Activated T-helper 1 cell treated with anti-CD3 and anti-CD28 coated beads, Interleukin-12 subunit alpha, Interleukin-12 subunit beta, Interleukin-2, Interleukin-4 antibody, amounts not matched to agents 30 ng/mL and 10 ng/mL and 1 ng/mL, durations not matched to agents 14 hours and 24 hours and 36 hours (primary cell): ENCODE measurements around the gene DOK7. TPM values are rescaled to one million over a fixed set of nuclear protein-coding genes. Genes with fewer than 3 reads are reported as not detected.

Source experiments
- DNase-seq: peaks from one replicate; pipeline ENCODE4 v3.0.0; 2021; ENCODE audit warnings: low spot score
- H3K27ac Mint-ChIP-seq: one replicate; pipeline ENCODE4 v1.8.0; 2021; ENCODE audit warnings: mild to moderate bottlenecking, mixed read lengths
- H3K27me3 Mint-ChIP-seq: one replicate; pipeline ENCODE4 v1.8.0; 2022; ENCODE audit warnings: mild to moderate bottlenecking, moderate library complexity, mixed read lengths; ENCODE audit not compliant: insufficient read depth
- H3K36me3 Mint-ChIP-seq: one replicate; pipeline ENCODE4 v1.8.0; 2021; ENCODE audit warnings: low read depth, mixed read lengths
- H3K4me1 Mint-ChIP-seq: one replicate; pipeline ENCODE4 v1.8.0; 2021; ENCODE audit warnings: low read depth, mixed read lengths
- H3K4me3 Mint-ChIP-seq: one replicate; pipeline ENCODE4 v1.8.0; 2021; ENCODE audit warnings: mild to moderate bottlenecking, moderate library complexity, mixed read lengths
- H3K9me3 Mint-ChIP-seq: one replicate; pipeline ENCODE4 v1.8.0; 2021; ENCODE audit warnings: mixed read lengths
- intact Hi-C: fragments of 100-400 bp; cut with micrococcal nuclease; formaldehyde crosslinking; loops from one replicate; pipeline ENCODE4 v1.15.1; 2024
- total RNA-seq: library from RNA; stranded (reverse); gene quantifications from 2 replicates; pipeline ENCODE4 v1.2.3, GENCODE V29; 2022

DOK7 gene
- total RNA-seq, 1 donor from 2014 or later: not detected

DNA sequence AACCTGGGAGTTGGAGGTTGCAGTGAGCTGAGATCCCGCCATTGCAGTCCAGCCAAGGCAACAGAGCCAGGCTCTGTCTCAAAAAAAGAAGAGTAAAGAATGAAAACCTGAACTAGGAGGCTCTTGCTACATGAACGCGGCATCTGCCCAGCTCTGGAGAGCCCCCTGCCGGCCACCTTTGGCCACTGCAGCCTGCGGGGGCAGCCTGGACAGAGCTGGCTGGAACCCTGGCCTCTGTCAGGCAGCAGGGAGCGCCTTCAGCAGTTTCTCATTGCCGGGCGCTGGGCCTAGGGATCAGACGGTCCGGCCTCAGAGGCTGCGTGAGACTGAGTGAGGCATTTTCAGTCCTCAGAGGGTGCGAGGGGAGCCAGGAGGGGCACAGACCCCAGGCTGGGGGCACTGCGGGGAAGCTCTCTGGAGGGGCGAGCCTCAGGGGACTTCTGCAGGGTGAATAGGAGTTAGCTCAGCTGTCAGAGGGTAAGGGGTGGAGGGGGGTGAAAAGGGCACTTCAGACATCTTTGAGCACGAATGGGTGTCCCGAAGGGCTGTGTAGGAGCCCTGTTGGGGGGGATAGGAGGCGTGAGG is 17.5 kb downstream of the DOK7 start:
- Mint-ChIP-seq H3K9me3 (no peaks in the 10 kb centered on the region), H3K27me3 (peaks cover 8% of the 10 kb centered on the region), H3K4me3 (no peak overlapping the region), H3K4me1 (no peaks in the 10 kb centered on the region), H3K36me3 (no peaks in the 10 kb centered on the region), H3K27ac (no peak overlapping the region)
- intact Hi-C loops: loop anchor here (1.0 kb wide), 2 partner anchors 134 to 374 kb away; no protein-coding TSS in a partner anchor
- peak; percentile 61 for DNase-seq

DNA sequence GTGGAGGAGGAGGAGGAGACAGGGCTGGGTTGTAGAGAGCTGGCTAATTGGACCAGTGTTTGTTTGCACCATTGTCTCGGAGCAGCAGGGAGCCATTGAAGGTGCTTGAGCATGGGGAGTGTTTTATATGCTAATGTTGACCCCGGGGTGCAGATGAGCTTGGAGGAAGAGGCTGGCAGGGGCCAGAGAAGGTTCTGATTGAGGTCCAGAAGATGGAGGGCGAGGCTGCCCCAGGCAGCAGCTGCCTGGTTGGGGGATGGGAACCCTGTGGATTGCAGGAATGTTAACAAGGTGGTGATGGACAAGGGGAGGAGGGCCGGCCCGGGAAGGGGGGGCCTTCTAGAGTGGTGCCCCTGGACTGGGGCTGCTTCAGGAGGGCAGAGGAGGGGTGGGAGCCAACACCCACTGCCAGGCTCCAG is 18.0 kb downstream of the DOK7 start:
- H3K4me3 Mint-ChIP-seq: no peak overlapping the region
- no peaks in the 10 kb centered on the region for H3K36me3 Mint-ChIP-seq
- intact Hi-C loops: no loop called here
- H3K9me3 Mint-ChIP-seq: no peaks in the 10 kb centered on the region
- peaks cover 8% of the 10 kb centered on the region for H3K27me3 Mint-ChIP-seq
- H3K4me1 Mint-ChIP-seq: no peaks in the 10 kb centered on the region
- no peak for DNase-seq
- no peak overlapping the region for H3K27ac Mint-ChIP-seq

DNA sequence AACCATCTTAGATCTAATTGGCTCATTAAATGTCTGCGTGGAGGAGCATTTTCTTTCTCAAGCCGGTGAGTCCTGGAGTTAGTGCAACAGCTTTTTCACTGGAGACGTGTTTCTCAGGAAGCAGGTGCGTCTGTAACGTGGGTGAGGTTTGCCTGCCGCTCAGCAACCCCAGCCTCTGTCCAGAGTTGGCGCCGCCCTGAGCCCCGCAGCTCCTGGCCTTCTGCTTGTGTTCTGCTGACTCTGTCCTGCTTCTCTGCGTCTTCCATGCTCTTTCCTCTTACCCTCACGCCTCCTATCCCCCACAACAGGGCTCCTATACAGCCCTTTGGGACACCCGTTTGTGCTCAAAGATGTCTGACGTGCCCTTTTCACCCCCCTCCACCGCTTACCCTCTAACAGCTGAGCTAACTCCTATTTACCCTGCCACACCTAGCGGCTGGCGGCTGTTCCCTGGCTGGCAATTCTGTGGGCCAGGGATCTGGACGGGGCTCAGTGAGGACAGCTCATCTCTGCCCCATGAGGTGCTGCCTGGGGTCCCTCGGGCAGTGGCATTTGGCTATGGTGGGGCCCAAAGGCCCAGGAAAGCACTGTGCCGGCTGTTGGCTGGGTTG is 18.8 kb downstream of the DOK7 start:
- no peak overlapping the region for H3K27ac Mint-ChIP-seq
- peaks cover 8% of the 10 kb centered on the region for H3K27me3 Mint-ChIP-seq
- H3K4me3 Mint-ChIP-seq: no peak overlapping the region
- no peak for DNase-seq
- intact Hi-C loops: no loop called here
- H3K4me1 Mint-ChIP-seq: no peaks in the 10 kb centered on the region
- no peaks in the 10 kb centered on the region for H3K9me3 Mint-ChIP-seq
- H3K36me3 Mint-ChIP-seq: no peaks in the 10 kb centered on the region

DNA sequence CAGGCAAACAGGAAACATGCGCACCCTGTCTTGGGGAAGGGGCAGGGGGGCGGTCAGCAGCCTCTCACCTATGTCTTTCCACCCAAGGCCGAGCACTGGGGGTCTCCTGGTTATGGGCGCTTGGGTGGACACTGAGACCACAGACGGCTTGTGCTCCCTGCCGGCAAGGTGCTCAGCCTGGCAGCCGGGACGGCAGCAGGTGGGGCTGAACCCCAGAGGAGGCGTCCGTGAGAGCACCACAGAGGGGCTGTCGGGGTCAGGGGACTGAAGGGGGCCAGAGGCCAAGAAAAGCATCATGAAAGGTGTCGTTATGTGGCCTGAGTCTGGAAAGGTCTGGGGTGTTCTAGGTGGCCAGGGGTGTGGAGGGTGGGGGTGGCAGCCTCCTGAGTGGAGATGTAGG is 19.6 kb downstream of the DOK7 start:
- Mint-ChIP-seq H3K36me3 (no peaks in the 10 kb centered on the region), H3K9me3 (no peaks in the 10 kb centered on the region), H3K4me3 (no peak overlapping the region), H3K27me3 (peaks cover 8% of the 10 kb centered on the region), H3K4me1 (no peaks in the 10 kb centered on the region), H3K27ac (no peak overlapping the region)
- DNase-seq: no peak
- intact Hi-C loops: no loop called here

DNA sequence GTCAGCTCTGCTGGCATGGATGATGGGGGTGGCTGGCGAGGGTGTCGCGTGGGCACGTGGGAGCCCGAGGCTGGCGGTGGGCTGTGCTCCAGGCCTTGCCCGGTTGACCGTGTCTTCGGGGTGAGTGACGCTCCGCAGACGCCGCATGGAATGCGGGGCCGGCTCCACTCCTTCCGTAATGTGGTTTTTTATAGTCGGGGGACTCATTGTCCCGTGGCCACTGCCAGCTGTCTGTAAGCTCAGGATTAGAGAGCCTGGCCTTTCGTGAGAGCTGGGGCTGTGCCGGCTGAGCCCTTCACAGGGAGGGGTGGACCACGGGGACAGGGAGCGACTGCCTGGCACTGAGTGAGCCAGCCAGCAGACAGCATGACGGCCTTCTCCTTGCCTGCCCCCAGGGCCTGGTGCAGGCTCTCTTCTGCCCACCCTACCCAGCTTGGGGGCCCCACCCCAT is 20.4 kb downstream of the DOK7 start:
- Mint-ChIP-seq H3K27ac (no peak overlapping the region), H3K36me3 (no peaks in the 10 kb centered on the region), H3K27me3 (peaks cover 8% of the 10 kb centered on the region), H3K9me3 (no peaks in the 10 kb centered on the region), H3K4me3 (no peak overlapping the region), H3K4me1 (no peaks in the 10 kb centered on the region)
- intact Hi-C loops: no loop called here
- no peak for DNase-seq

DNA sequence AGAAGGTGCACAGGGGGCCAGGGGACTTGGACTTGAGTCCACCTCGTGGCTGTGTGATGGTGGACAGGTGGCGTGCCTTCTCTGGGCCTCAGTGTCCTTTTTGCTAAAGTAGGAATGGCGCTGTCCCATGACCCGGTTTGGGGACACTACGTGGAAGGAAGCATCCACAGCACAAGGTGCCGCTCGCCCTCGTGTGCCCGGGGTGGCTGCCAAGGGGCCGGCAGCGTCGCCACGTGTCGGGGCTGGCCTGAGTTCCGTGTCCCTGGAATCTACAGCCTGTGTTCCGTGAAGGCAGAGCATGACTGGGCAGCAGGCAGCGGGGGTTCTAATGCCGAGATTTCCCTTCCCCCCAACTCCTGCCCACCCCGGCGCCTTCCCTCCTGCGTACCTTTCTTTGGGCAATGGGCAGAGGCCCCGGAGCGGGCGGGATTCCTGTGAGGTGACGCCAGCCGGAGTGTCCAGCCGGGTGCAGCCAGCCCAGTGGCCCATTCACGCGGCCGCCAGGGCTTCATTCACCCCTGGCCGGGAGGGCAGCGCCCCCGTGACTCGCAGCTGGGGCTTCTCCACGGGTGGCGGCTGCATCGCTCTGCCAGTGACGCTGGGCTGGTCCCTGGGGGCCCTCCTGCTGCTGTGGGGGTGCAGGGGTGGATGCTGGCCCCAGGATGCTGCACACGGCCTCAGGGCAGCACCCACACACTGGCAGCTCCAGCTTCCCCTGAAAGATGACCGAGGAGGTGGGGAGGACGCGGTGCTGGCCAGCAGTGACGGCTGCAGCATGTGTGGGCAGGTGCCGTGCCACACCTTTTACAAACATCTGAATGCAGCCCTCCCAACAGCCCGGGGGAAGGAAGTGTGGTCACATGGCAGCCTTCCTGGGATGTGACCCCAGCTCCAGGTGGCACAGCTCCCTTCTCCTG is 21.2 kb downstream of the DOK7 start:
- DNase-seq: no peak
- Mint-ChIP-seq H3K4me3 (no peak overlapping the region), H3K36me3 (no peaks in the 10 kb centered on the region), H3K27ac (no peak overlapping the region), H3K4me1 (no peaks in the 10 kb centered on the region), H3K27me3 (peaks cover 8% of the 10 kb centered on the region), H3K9me3 (no peaks in the 10 kb centered on the region)
- intact Hi-C loops: no loop called here

DNA sequence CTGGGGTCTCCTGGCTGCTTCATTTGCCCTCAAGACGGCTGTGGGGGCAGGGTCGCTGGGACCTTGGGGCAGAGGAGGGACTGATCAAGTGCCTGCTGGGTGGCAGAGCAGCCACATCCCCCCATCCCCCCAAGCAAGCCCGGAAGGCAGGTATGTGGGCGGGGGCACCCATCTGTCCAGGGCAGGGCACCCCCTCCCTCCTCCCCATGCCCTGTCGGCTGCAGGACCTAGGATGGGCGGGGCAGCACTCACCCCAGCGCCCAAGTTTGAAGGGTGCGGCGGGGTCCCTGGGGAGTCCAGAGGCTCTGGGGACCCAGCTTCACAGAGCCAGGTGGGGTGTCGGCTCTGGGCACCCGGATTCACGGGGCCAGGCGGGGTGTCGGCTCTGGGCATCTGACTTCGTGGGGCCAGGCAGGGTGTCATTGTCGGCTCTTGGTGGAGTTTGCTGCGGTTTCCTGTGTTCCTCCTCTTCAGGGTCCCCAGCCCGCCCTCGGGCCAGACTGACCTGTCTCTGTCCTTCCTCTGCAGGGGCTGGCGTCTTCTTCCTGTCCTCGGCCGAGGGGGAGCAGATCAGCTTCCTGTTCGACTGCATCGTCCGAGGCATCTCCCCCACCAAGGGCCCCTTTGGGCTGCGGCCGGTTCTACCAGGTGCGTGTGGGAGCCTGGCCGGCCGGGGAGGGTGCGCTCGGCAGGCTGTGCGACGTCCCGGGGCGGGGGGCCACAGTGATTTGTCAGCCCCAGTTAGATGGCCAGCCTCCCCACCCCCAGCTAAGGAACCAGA is 22.1 kb downstream of the DOK7 start:
- H3K4me3 Mint-ChIP-seq: no peak overlapping the region
- DNase-seq: no peak
- H3K9me3 Mint-ChIP-seq: no peaks in the 10 kb centered on the region
- no peaks in the 10 kb centered on the region for H3K4me1 Mint-ChIP-seq
- intact Hi-C loops: no loop called here
- peaks cover 8% of the 10 kb centered on the region for H3K27me3 Mint-ChIP-seq
- no peaks in the 10 kb centered on the region for H3K36me3 Mint-ChIP-seq
- no peak overlapping the region for H3K27ac Mint-ChIP-seq

DNA sequence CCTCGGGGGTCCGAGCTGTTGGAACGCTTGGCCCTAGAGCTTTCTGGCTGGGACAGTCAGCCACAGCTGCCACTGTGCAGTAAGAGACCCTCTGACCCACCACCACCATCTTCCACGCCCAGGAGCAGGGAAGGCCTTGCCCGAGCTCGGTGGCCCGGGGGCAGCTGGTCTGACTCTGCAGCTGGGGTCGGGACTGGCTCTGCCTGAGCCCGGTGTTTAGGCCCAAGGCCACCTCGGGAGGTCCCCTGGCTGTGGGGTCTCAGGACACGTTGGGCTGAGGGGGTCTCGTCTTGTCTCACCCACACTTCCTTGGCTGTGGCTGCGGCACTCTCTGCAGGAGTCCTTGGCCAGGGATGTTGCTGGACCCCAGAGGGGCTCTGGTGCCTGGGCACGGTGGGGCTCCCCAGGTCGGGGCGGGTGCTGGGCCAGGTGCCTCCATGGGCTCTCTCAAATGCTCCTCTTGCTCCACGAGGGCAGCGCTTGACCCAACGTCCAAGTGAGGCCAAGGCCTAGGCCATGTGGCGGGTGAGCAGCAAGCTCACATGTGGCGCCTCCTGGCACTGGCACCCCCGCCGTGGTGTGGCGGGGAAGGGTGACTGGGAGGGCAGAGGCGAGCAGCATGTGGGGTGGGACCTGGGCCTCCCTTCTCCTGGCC is 22.9 kb downstream of the DOK7 start:
- H3K27me3 Mint-ChIP-seq: peaks cover 10% of the 10 kb centered on the region
- H3K4me3 Mint-ChIP-seq: no peak overlapping the region
- H3K36me3 Mint-ChIP-seq: no peaks in the 10 kb centered on the region
- DNase-seq: no peak
- no peaks in the 10 kb centered on the region for H3K9me3 Mint-ChIP-seq
- no peak overlapping the region for H3K27ac Mint-ChIP-seq
- intact Hi-C loops: no loop called here
- no peaks in the 10 kb centered on the region for H3K4me1 Mint-ChIP-seq

DNA sequence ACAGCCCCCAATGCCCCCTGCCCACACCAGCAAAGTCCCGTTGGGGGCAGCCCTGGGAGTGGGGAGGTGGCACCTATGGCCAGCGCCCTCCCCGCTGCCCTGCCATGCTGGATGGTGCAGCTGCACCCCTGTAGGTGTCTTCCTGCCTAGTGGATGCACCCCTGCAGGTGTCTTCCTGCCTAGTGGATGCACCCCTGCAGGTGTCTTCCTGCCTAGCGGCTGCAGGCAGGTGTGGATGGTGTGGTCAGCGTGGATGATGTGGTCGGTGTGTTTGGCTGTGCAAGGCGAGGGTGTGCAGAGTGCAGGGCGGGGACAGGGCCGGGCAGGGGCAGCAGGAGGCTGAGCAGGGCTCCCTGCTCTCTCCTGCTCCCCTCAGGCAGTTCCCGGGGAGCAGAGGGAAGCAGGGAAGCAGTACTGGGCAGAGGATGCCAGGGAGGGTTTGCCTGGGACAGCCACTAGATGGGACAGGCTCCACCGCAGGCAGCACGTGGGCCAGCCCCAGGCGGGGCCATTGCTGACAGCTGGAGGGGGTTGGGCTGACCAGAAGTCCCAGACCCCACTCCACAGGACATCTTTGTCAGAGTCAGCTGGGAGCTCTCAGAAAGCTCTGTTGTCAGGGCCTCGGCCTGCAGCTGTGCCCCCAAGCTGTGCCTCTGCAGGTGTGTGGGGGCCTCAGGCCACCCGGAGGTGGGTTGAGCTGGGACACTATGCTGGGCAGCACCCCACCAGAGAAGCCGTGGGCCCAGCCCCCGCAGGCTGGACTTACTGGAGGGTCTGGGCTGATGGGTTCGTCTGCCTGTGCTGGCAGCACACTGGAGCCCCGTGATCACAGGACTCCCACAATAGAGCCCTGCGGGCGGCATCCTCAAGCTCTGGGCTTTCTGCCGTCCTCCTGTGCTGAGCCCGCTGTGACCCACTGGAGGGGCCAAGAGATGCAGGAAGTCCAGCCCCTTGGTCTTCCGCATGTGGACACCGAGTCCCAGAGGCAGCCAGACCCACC is 23.7 kb downstream of the DOK7 start:
- Mint-ChIP-seq H3K4me3 (no peak overlapping the region), H3K4me1 (no peaks in the 10 kb centered on the region), H3K36me3 (no peaks in the 10 kb centered on the region), H3K9me3 (no peaks in the 10 kb centered on the region), H3K27me3 (peaks cover 9% of the 10 kb centered on the region), H3K27ac (no peak overlapping the region)
- intact Hi-C loops: no loop called here
- no peak for DNase-seq

DNA sequence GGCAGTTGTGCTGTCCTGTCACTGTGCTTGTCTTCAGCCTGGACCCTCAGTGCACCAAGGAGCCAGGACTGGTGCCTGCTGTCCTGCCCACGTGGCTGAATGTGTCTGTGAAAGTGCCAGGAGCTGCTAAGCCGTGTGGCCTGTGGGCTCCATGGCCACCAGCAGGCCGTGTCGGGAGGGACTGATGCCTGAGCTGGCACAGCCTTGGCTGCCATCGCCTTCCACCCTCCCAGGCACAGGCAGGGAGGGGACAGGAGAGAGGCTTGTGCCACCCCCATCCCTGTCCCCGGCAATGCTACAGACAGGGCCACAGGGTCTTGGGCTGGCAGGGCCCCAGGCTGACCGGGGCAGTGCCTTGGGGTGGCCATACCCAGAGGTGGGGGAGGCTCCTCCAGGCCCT is 24.8 kb downstream of the DOK7 start:
- no peaks in the 10 kb centered on the region for H3K9me3 Mint-ChIP-seq
- H3K36me3 Mint-ChIP-seq: no peaks in the 10 kb centered on the region
- intact Hi-C loops: no loop called here
- H3K27ac Mint-ChIP-seq: no peak overlapping the region
- DNase-seq: no peak
- H3K4me3 Mint-ChIP-seq: no peak overlapping the region
- H3K4me1 Mint-ChIP-seq: no peaks in the 10 kb centered on the region
- peaks cover 9% of the 10 kb centered on the region for H3K27me3 Mint-ChIP-seq

DNA sequence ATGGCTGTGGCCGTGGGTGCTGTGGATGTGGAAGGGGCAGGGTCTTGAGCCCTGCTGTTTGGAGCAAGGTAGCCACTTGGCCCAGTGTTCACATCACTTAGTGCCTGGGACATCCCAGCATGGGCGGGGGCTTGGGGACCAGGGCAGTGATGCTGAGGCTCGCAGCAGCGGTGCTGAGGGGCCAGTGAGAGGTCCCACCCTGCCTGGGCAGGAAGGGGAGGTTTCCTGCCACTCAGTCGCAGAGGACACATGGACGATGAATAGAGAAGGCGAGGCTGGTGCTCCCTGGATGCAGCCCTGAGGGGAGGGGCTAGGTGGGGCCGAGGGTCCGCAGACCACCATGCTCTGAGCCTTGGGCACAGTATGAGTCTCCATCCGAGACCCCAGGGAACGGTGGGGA is 25.7 kb downstream of the DOK7 start:
- intact Hi-C loops: no loop called here
- no peaks in the 10 kb centered on the region for H3K36me3 Mint-ChIP-seq
- H3K27me3 Mint-ChIP-seq: peaks cover 9% of the 10 kb centered on the region
- H3K9me3 Mint-ChIP-seq: no peaks in the 10 kb centered on the region
- H3K4me1 Mint-ChIP-seq: no peaks in the 10 kb centered on the region
- H3K27ac Mint-ChIP-seq: no peak overlapping the region
- no peak for DNase-seq
- no peak overlapping the region for H3K4me3 Mint-ChIP-seq
